Duodenal mucosa (tissue), 2 donors: ENCODE results near the gene ADGRE1.

Source experiments
- H3K27ac ChIP-seq: one replicate; pipeline ENCODE4 v1.7.0; 2013; ENCODE audit warnings: low read depth, low read length
- H3K27me3 ChIP-seq, 2 donors: one replicate each; pipeline ENCODE4 v1.7.0; 2013; ENCODE audit warnings: low read length in 2 of 2, control low read depth in 1 of 2; ENCODE audit not compliant: insufficient read depth in 2 of 2, control insufficient read depth in 1 of 2
- H3K36me3 ChIP-seq, 2 donors: one replicate each; pipeline ENCODE4 v1.7.0; 2013; ENCODE audit warnings: low read length in 2 of 2, control low read depth in 1 of 2; ENCODE audit not compliant: insufficient read depth in 2 of 2, control insufficient read depth in 1 of 2
- H3K4me1 ChIP-seq, 2 donors: one replicate each; pipeline ENCODE4 v1.7.0; 2013; ENCODE audit warnings: low read length in 2 of 2, control low read depth in 1 of 2; ENCODE audit not compliant: insufficient read depth in 2 of 2, control insufficient read depth in 1 of 2
- H3K4me3 ChIP-seq, 2 donors: one replicate each; pipeline ENCODE4 v1.7.0; 2013; ENCODE audit warnings: low read length in 2 of 2, low read depth in 1 of 2
- H3K9ac ChIP-seq, 2 donors: one replicate each; pipeline ENCODE4 v1.7.0; 2013; ENCODE audit warnings: low read length in 2 of 2, low read depth in 1 of 2
- H3K9me3 ChIP-seq, 2 donors: one replicate each; pipeline ENCODE4 v1.7.0; 2013; ENCODE audit warnings: low read length in 2 of 2, control low read depth in 1 of 2; ENCODE audit not compliant: control insufficient read depth in 1 of 2

ADGRE1 gene

DNA sequence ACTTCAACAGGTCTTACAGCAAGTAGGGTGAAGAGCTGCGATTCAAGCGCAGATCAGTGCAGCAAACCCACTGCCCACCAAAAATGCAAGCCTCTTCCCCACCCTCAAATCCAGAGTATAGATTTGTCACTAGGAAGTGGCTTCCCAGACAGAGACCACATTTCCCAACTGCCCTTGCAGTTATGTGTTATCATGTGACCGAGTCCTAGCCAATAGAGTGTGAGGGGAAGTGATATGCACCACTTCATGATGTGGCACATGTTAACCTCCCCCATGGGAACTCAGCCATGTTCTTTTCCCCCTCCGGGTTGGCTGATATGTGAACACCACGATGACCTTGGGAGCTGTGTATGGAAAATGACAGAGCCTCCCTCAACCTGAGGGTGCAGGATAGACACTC is 83.1 kb downstream of the ADGRE1 start:
- Histone ChIP-seq H3K27me3 (no peaks in the 10 kb centered on the region), H3K9me3 (no peaks in the 10 kb centered on the region), H3K9ac (no peak overlapping the region), H3K4me1 (no peaks in the 10 kb centered on the region), H3K36me3 (no peaks in the 10 kb centered on the region), H3K27ac (no peak overlapping the region), H3K4me3 (no peak overlapping the region)

DNA sequence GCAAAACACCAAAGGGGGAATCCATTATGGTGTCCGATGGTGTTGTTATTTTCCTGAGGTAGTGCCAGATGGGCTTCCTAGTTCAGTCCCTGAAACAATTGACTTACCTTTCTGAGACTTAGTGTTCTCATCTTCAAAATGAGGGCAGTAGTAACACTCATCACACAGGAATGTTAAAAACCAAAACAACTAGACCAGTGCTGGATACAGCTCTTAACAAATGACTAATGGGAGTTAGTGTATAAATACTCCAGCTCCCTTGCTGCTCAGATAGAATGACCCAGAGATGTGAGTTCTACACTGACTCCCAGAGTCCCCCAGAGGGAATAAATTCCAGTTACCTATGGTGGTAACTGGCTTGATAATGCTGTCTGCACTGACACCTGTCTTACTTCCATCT is 84.0 kb downstream of the ADGRE1 start:
- Histone ChIP-seq H3K36me3 (no peaks in the 10 kb centered on the region), H3K9ac (no peak overlapping the region), H3K9me3 (no peaks in the 10 kb centered on the region), H3K4me1 (no peaks in the 10 kb centered on the region), H3K27ac (no peak overlapping the region), H3K4me3 (no peak overlapping the region), H3K27me3 (no peaks in the 10 kb centered on the region)

DNA sequence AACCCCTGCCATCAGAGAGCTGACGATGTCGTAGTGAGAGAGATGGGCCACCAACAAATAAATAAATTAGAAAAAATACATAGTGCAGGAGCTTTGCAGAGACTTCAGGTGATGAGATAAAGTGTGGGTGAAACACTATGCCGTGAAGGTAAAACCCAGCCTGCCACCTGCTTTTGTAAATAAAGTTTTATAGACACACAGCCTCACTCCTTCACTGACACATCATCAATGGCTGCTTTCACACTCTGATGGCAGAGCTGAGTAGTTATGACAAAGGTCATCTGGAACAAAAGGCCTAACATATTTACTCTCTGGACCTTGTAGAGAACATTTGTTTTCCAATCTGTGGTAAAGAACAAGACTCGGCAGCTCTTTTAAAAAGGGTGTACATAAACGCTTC is 88.8 kb downstream of the ADGRE1 start:
- Histone ChIP-seq H3K36me3 (no peaks in the 10 kb centered on the region), H3K9me3 (peaks cover 5 to 14% of the 10 kb centered on the region in 2 donors), H3K9ac (no peak overlapping the region), H3K4me1 (no peaks in the 10 kb centered on the region), H3K4me3 (no peak overlapping the region), H3K27me3 (no peaks in the 10 kb centered on the region), H3K27ac (no peak overlapping the region)

DNA sequence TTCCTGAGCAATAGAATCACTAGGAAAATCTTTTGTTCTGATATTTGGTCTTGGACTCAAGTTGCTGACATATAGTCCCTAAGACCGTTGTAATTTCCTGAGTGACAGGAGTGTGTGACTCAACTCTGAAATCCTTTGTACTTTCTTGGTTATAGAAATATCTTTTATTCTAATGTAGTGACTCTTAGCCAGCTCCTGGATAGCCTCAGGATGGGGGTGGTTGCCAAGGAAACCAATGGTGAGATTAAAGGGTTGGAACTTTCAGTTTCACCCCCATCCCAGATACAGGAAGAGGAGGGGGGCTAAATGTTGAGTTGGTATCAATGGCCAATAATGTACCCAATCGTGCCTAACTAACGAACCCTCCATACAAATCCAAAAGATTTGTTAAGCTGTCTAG is 92.0 kb downstream of the ADGRE1 start:
- H3K9ac ChIP-seq, result no peak overlapping the region
- H3K4me1 ChIP-seq, result no peaks in the 10 kb centered on the region

DNA sequence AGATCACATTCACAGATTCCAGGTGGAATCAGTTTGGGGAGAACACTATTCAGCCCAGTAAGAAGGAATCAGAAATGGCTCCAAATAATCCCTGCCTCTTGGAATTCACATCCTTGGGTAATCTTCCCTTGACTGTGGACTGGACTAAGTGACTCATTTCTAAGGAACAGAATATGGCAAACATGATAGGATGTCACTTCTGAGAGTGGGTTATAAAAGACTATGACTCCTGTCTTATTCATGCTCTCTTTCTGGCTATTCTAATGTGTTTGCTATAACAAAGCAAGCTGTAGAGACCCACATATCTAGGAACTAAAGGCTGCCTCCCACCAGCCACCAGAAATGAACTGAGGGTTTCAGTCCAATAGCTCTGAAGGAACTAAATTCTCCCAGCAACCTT is 96.1 kb downstream of the ADGRE1 start:
- Histone ChIP-seq H3K4me1 (no peaks in the 10 kb centered on the region), H3K4me3 (no peak overlapping the region), H3K9ac (no peak overlapping the region), H3K9me3 (peaks cover 10 to 12% of the 10 kb centered on the region in 2 donors), H3K36me3 (no peaks in the 10 kb centered on the region), H3K27me3 (no peaks in the 10 kb centered on the region), H3K27ac (no peak overlapping the region)

More for the DNA sequence above, 92.0 kb downstream of the ADGRE1 start:
- peaks cover 9 to 19% of the 10 kb centered on the region in 2 donors for H3K9me3 ChIP-seq
- H3K36me3 ChIP-seq, result no peaks in the 10 kb centered on the region
- H3K27ac ChIP-seq, result no peak overlapping the region
- H3K4me3 ChIP-seq, result no peak overlapping the region
- no peaks in the 10 kb centered on the region for H3K27me3 ChIP-seq

DNA sequence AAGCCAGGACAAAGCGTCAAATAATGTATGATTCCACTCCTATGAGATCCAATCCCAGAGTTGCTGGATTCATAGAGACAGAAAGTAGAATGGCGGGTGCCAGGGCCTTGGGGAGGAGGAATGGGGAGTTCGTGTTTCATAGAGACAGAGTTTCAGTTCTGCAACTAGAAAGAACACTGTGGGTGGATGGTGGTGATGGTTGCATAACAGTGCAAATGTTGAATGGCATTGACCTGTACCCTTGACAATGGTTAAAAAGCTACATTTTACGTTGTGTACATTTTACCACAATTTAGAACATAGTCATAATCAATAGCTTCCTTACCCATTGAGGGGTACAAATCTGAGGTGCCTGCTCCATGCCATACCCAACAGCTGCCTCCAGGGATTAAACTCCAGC is 100.5 kb downstream of the ADGRE1 start:
- no peak overlapping the region for H3K9ac ChIP-seq
- H3K4me1 ChIP-seq, result no peaks in the 10 kb centered on the region
- no peaks in the 10 kb centered on the region for H3K27me3 ChIP-seq
- H3K4me3 ChIP-seq, result no peak overlapping the region
- H3K9me3 ChIP-seq, result peaks cover 8 to 12% of the 10 kb centered on the region in 2 donors
- no peak overlapping the region for H3K27ac ChIP-seq
- no peaks in the 10 kb centered on the region for H3K36me3 ChIP-seq

DNA sequence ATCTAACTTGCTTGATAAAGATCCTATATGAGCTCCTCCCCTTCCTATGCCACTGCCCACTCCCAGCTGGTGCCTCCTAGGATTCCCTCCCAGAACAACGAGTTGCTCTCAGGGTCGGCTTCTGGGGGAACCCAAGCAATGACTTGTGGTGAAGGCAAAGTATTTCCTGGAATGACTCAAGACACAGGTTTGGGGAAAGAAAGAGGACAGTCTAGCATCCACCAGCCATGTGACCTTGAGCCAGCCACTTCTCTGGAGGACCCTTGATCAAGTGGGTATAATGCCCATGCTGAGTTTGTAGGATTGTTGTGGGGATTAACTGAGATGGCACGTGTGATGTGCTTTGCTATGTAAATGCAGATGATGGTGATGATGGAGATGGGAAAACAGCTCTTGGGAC is 100.9 kb downstream of the ADGRE1 start:
- Histone ChIP-seq H3K27ac (no peak overlapping the region), H3K36me3 (no peaks in the 10 kb centered on the region), H3K27me3 (no peaks in the 10 kb centered on the region), H3K4me1 (no peaks in the 10 kb centered on the region), H3K9me3 (peaks cover 8 to 10% of the 10 kb centered on the region in 2 donors), H3K9ac (no peak overlapping the region), H3K4me3 (no peak overlapping the region)
